WTC11 (cell line): ENCODE data around the gene ARHGEF38.

ENCODE experiments used
- AFF4 ChIP-seq: sonication (generic); formaldehyde crosslinking; IDR thresholded peaks from 2 replicates; pipeline ENCODE4 v1.8.1; 2023; ENCODE audit warnings: mild to moderate bottlenecking, missing genetic modification reagents, borderline replicate concordance
- CTCF ChIP-seq: fragments of 200-600 bp; IDR thresholded peaks from 2 replicates; pipeline ENCODE4 v1.8.0; 2022; ENCODE audit warnings: antibody characterized with exemption
- ETV6 ChIP-seq: sonication (generic); formaldehyde crosslinking; IDR thresholded peaks from 2 replicates; pipeline ENCODE4 v1.8.1; 2022; ENCODE audit warnings: mild to moderate bottlenecking, missing genetic modification reagents
- FOXJ3 ChIP-seq: sonication (generic); formaldehyde crosslinking; IDR thresholded peaks from 2 replicates; pipeline ENCODE4 v1.9.0; 2021; ENCODE audit warnings: missing genetic modification reagents, mild to moderate bottlenecking, borderline replicate concordance
- HMGXB4 ChIP-seq: sonication (generic); formaldehyde crosslinking; IDR thresholded peaks from 2 replicates; pipeline ENCODE4 v1.8.1; 2023; ENCODE audit warnings: mild to moderate bottlenecking, moderate library complexity, missing genetic modification reagents
- IRF2 ChIP-seq: sonication (generic); formaldehyde crosslinking; IDR thresholded peaks from 2 replicates; pipeline ENCODE4 v1.8.0; 2022; ENCODE audit warnings: low read depth, missing genetic modification reagents, borderline replicate concordance
- MAX ChIP-seq: sonication (generic); formaldehyde crosslinking; IDR thresholded peaks from 2 replicates; pipeline ENCODE4 v1.8.0; 2022; ENCODE audit warnings: mild to moderate bottlenecking, missing genetic modification reagents
- NFE2L1 ChIP-seq: sonication (generic); formaldehyde crosslinking; IDR thresholded peaks from 2 replicates; pipeline ENCODE4 v1.8.1; 2023; ENCODE audit warnings: missing genetic modification reagents
- PRDM15 ChIP-seq: sonication (generic); formaldehyde crosslinking; IDR thresholded peaks from 2 replicates; pipeline ENCODE4 v1.8.0; 2022; ENCODE audit warnings: missing genetic modification reagents
- SMAD3 ChIP-seq: sonication (generic); formaldehyde crosslinking; IDR thresholded peaks from 2 replicates; pipeline ENCODE4 v1.8.0; 2022; ENCODE audit warnings: missing genetic modification reagents, mild to moderate bottlenecking, borderline replicate concordance
- TCF7 ChIP-seq: sonication (generic); formaldehyde crosslinking; IDR thresholded peaks from 2 replicates; pipeline ENCODE4 v1.8.0; 2022; ENCODE audit warnings: mild to moderate bottlenecking, low read depth, missing genetic modification reagents, moderate library complexity
- USF2 ChIP-seq: sonication (generic); formaldehyde crosslinking; IDR thresholded peaks from 2 replicates; pipeline ENCODE4 v1.8.1; 2023; ENCODE audit warnings: mild to moderate bottlenecking, missing genetic modification reagents, moderate library complexity
- ZNF121 ChIP-seq: sonication (generic); formaldehyde crosslinking; IDR thresholded peaks from 2 replicates; pipeline ENCODE4 v1.8.0; 2023; ENCODE audit warnings: missing genetic modification reagents
- ZSCAN18 ChIP-seq: fragments of 250-450 bp; sonication (Bioruptor Pico); IDR thresholded peaks from 2 replicates; pipeline ENCODE4 v2.1.2; 2022; ENCODE audit warnings: mild to moderate bottlenecking, moderate library complexity

- no peak for TF ChIP-seq CTCF
- no peak for TF ChIP-seq ZNF121
- TF ChIP-seq PRDM15 (CRISPR knock-in tag): no peak
- TF ChIP-seq IRF2 (CRISPR knock-in tag): no peak
- TF ChIP-seq ETV6 (CRISPR knock-in tag): no peak
- TF ChIP-seq FOXJ3 (CRISPR knock-in tag): no peak
- no peak for TF ChIP-seq ZSCAN18 (CRISPR knock-in tag)
- TF ChIP-seq NFE2L1 (CRISPR knock-in tag): no peak
- TF ChIP-seq USF2 (CRISPR knock-in tag): no peak
- TF ChIP-seq SMAD3 (CRISPR knock-in tag): no peak
- TF ChIP-seq MAX (CRISPR knock-in tag): no peak
- no peak for TF ChIP-seq HMGXB4 (CRISPR knock-in tag)
- TF ChIP-seq AFF4 (CRISPR knock-in tag): no peak
- TF ChIP-seq TCF7: no peak
These were observed 9.1 kb upstream of the ARHGEF38 start for GRCh38 chr4:105543346-105543745.
